GM12878 (cell line): Measurements from ENCODE around the gene RPGRIP1. TPM values are rescaled to one million over a fixed set of nuclear protein-coding genes. Genes with fewer than 3 reads are reported as not detected.

Experiments used
- ATAC-seq: fragments of 200-7000 bp; cut with Tn5 transposase; 3 replicates; pipeline ENCODE4 v1.9.1; 2020; ENCODE audit warnings: mild to moderate bottlenecking, moderate library complexity
- BruUV-seq: library from RNA; stranded (reverse); fragments of 400-500 nt; replicated peaks from 2 replicates; lab custom pipeline; 2021; lab: Mats Ljungman, UMichigan
- CTCF ChIA-PET: fragments of 300-600 bp; sonication (Branson Sonifier 250); formaldehyde crosslinking; extraction: SDS; loops from one replicate; lab custom pipeline; 2021; ENCODE audit warnings: inconsistent platforms; lab: Yijun Ruan, JAX
- POLR2A ChIA-PET: fragments of 350-600 bp; formaldehyde crosslinking; extraction: SDS; loops from one replicate; lab custom pipeline; 2021; ENCODE audit warnings: inconsistent platforms; lab: Charles Lee
- RAD21 ChIA-PET: fragments of 300-600 bp; sonication (Branson Sonifier 250); formaldehyde crosslinking; loops from one replicate; lab custom pipeline; 2023; ENCODE audit warnings: antibody characterized with exemption; ENCODE audit not compliant: unreplicated experiment; lab: Charles Lee
- SMC1A ChIA-PET: fragments of 300-600 bp; sonication (Branson Sonifier 250); formaldehyde crosslinking; loops from one replicate; lab custom pipeline; 2023; ENCODE audit not compliant: unreplicated experiment, uncharacterized antibody; lab: Charles Lee
- DNase-seq: peaks from one replicate; pipeline ENCODE4 v3.0.0-alpha.2; 2011; ENCODE audit warnings: low read depth, low spot score
- FAIRE-seq: peaks from 3 replicates; lab custom pipeline; 2011; peaks lifted over from hg19 to GRCh38; lab: Jason Lieb, UNC
- H2AFZ ChIP-seq: 2 replicates; pipeline ENCODE4 v1.6.0; 2011; ENCODE audit warnings: low read depth, low read length, control low read depth; ENCODE audit not compliant: control insufficient read depth
- H3K27ac ChIP-seq: 2 replicates; pipeline ENCODE4 v1.5.1; 2011; ENCODE audit warnings: control low read depth; ENCODE audit not compliant: control insufficient read depth, insufficient read depth
- H3K27me3 ChIP-seq, 2 experiments: replicated peaks in 1 of 2; 2 replicates each; pipeline versions ENCODE4 v1.6.0 to v1.6.1; 2011; ENCODE audit warnings: low read length in 1 of 2; ENCODE audit not compliant: control insufficient read depth in 2 of 2, insufficient read depth in 2 of 2
- H3K36me3 ChIP-seq, 2 experiments: 2 replicates each; pipeline ENCODE4 v1.5.1; 2011; ENCODE audit warnings: low read length in 1 of 2; ENCODE audit not compliant: control insufficient read depth in 2 of 2, insufficient read depth in 2 of 2
- H3K4me1 ChIP-seq: 2 replicates; pipeline ENCODE4 v1.6.1; 2011; ENCODE audit warnings: mild to moderate bottlenecking, low read length, moderate library complexity, mixed read lengths; ENCODE audit not compliant: control insufficient read depth, insufficient read depth
- H3K4me2 ChIP-seq: 2 replicates; pipeline ENCODE4 v1.6.0; 2011; ENCODE audit warnings: control low read depth; ENCODE audit not compliant: control insufficient read depth, insufficient read depth
- H3K4me3 ChIP-seq: fragments of 200-600 bp; sonication (generic); 2 replicates; pipeline ENCODE4 v1.5.1; 2016
- H3K79me2 ChIP-seq: 2 replicates; pipeline ENCODE4 v1.6.0; 2011; ENCODE audit warnings: low read length; ENCODE audit not compliant: control insufficient read depth, insufficient read depth
- H3K9ac ChIP-seq: 2 replicates; pipeline ENCODE4 v1.8.0; 2011; ENCODE audit warnings: low read length, control low read depth, mixed read lengths; ENCODE audit not compliant: control insufficient read depth, insufficient read depth
- H3K9me3 ChIP-seq: replicated peaks from 3 replicates; pipeline ENCODE4 v1.5.1; 2011; ENCODE audit warnings: mild to moderate bottlenecking, low read length; ENCODE audit not compliant: control insufficient read depth, insufficient read depth
- H4K20me1 ChIP-seq: 2 replicates; pipeline ENCODE4 v1.6.0; 2011; ENCODE audit not compliant: control insufficient read depth, insufficient read depth
- ATF7 ChIP-seq: fragments of 450-650 bp; IDR thresholded peaks from 2 replicates; pipeline ENCODE4 v1.6.1; 2016; ENCODE audit warnings: low read depth, mild to moderate bottlenecking
- BACH1 ChIP-seq: fragments of 450-650 bp; IDR thresholded peaks from 2 replicates; pipeline ENCODE4 v1.6.1; 2017; ENCODE audit warnings: mild to moderate bottlenecking, borderline replicate concordance
- CBFB ChIP-seq: IDR thresholded peaks from 2 replicates; pipeline ENCODE4 v1.6.1; 2016; ENCODE audit warnings: antibody characterized with exemption, low read depth
- CHD4 ChIP-seq: fragments of 200-600 bp; sonication (generic); IDR thresholded peaks from 2 replicates; pipeline ENCODE4 v1.6.1; 2016; ENCODE audit warnings: mild to moderate bottlenecking
- CUX1 ChIP-seq: IDR thresholded peaks from 2 replicates; pipeline ENCODE4 v1.6.1; 2012; ENCODE audit warnings: improper control_type of control experiment, low read depth, low read length; ENCODE audit not compliant: insufficient replicate concordance
- EP300 ChIP-seq, 2 experiments: fragments of 150-350 bp in 1 of 2; IDR thresholded peaks; 2 replicates each; pipeline ENCODE4 v1.6.1; 2011 to 2012; ENCODE audit warnings: low read depth in 2 of 2, low read length in 2 of 2, borderline replicate concordance in 1 of 2, improper control_type of control experiment in 1 of 2, inconsistent platforms in 1 of 2; ENCODE audit not compliant: control insufficient read depth in 1 of 2
- ETV6 ChIP-seq, 2 experiments: fragments of 450-650 bp in 1 of 2; IDR thresholded peaks in 1 of 2; conservative IDR thresholded peaks in 1 of 2; 2 replicates each; pipeline ENCODE4 v1.6.1; 2014; ENCODE audit warnings: antibody characterized with exemption in 1 of 2, borderline replicate concordance in 1 of 2, low read depth in 1 of 2, mild to moderate bottlenecking in 1 of 2, moderate library complexity in 1 of 2
- FOXM1 ChIP-seq: IDR thresholded peaks from 2 replicates; pipeline ENCODE4 v1.6.1; 2012; ENCODE audit warnings: low read depth, mild to moderate bottlenecking, inconsistent platforms, low read length, moderate library complexity
- NR2C2 ChIP-seq: IDR thresholded peaks from 2 replicates; pipeline ENCODE4 v1.6.1; 2011; ENCODE audit warnings: borderline replicate concordance, low read depth; ENCODE audit not compliant: control insufficient read depth, insufficient read length
- PML ChIP-seq: IDR thresholded peaks from 2 replicates; pipeline ENCODE4 v1.6.1; 2012; ENCODE audit warnings: low read length, inconsistent platforms
- POLR2A ChIP-seq: IDR thresholded peaks from 2 replicates; pipeline ENCODE4 v1.6.1; 2011; ENCODE audit warnings: low read depth, mild to moderate bottlenecking, low read length
- POLR2AphosphoS5 ChIP-seq: IDR thresholded peaks from 2 replicates; pipeline ENCODE4 v1.6.1; 2011; ENCODE audit warnings: mild to moderate bottlenecking, low read length, inconsistent platforms
- POU2F2 ChIP-seq: IDR thresholded peaks from 3 replicates; pipeline ENCODE4 v1.6.1; 2011; ENCODE audit warnings: low read depth, mild to moderate bottlenecking, low read length, borderline replicate concordance
- RCOR1 ChIP-seq: conservative IDR thresholded peaks from 2 replicates; pipeline ENCODE4 v1.6.1; 2012; ENCODE audit warnings: low read depth, low read length, improper control_type of control experiment
- STAT3 ChIP-seq: IDR thresholded peaks from 2 replicates; pipeline ENCODE4 v1.6.1; 2011; ENCODE audit warnings: low read depth, low read length, improper control_type of control experiment
- TCF3 ChIP-seq: IDR thresholded peaks from 2 replicates; pipeline ENCODE4 v1.6.1; 2012; ENCODE audit warnings: low read depth, mild to moderate bottlenecking, low read length, borderline replicate concordance; ENCODE audit not compliant: insufficient read depth
- ZNF384 ChIP-seq: IDR thresholded peaks from 2 replicates; pipeline ENCODE4 v1.6.1; 2012; ENCODE audit warnings: low read depth, mild to moderate bottlenecking, low read length, improper control_type of control experiment, borderline replicate concordance
- WGBS: methylation state at CpG from one replicate; pipeline ENCODE4 v1.1.6; 2016; ENCODE audit warnings: low lambda C conversion rate; ENCODE audit not compliant: insufficient replicate concordance, insufficient coverage; ENCODE audit errors: missing lambda C conversion rate; 5-methylcytosine and 5-hydroxymethylcytosine counted together
- in situ Hi-C: fragments of 300-500 bp; cut with MboI; formaldehyde crosslinking; loops from 9 replicates; pipeline ENCODE4 v1.14.3; 2018; ENCODE audit warnings: mixed read lengths
- intact Hi-C: fragments of 100-400 bp; cut with micrococcal nuclease; formaldehyde crosslinking; loops from one replicate; pipeline ENCODE4 v1.14.2; 2022; ENCODE audit not compliant: unreplicated experiment
- polyA plus RNA-seq, 11 experiments: library from polyadenylated mRNA; depleted of rRNA in 4 of 11; unstranded in 6 of 11; stranded (reverse) in 5 of 11; fragments of >200 nt; fragmentation: Nextera tagmentation in 4 of 11; fragmentation: Illumina TruSeq in 1 of 11; extraction: Ambion mirVana in 4 of 11; extraction: Trizol in 1 of 11; gene quantifications; 1 replicate in 1 of 11; 2 replicates in 10 of 11; pipeline versions ENCODE4 v1.2.1 to v1.2.3, GENCODE V29; 2011 to 2016; ENCODE audit warnings: inconsistent platforms in 2 of 11, missing spikeins in 2 of 11, low read depth in 1 of 11
- total RNA-seq, 4 experiments: library from RNA; depleted of rRNA in 3 of 4; stranded (reverse); fragments of >200 nt in 3 of 4; fragmentation: Illumina TruSeq in 1 of 4; extraction: Trizol in 1 of 4; gene quantifications; 2 replicates each; pipeline versions ENCODE4 v1.2.1 to v1.2.3, GENCODE V29; 2013 to 2021
- TF ChIP-seq, protein P1 (sequence below): fragments of 450-650 bp; IDR thresholded peaks from 2 replicates; pipeline ENCODE4 v1.6.1; 2017; ENCODE audit warnings: mild to moderate bottlenecking

The RPGRIP1 gene
- total and polyA plus RNA-seq, 10 of the 15 experiments (the other 5 are each of a cell fraction or from before 2014, with no cell fraction given): 0.07 to 1.1 (median 0.30) TPM; not detected in 1

DNA sequence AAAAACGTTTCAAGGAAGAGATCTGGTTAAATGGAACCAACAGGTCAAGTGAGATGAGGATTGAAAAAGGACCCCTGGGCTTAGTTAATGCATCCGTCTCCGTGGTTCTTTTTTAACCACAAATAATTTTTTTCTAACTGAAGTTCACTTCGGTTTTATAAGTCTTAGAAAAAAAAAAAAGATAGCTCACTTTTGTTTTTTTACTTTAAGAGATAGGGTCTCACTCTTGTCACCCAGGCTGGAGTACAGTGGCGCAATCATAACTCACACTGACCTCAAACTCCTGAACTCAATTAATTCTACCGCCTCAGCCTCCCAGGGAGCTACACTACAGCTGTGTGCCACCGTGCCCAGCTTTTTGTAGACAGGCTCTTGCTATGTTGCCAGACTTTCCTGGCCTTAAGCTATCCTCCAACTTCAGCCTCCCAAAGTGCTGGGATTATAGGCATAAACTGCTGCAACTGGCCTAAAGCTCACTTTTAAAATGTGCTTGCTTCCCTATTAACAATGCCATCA is 22.4 kb upstream of the RPGRIP1 start:
- RAD21 ChIA-PET: interaction anchor here (0.6 to 1.2 kb wide), 4 partner anchors 21 to 152 kb away, joined by 3 read pairs; no protein-coding TSS in a partner anchor
- CTCF ChIA-PET: interaction anchor here (0.9 to 2.1 kb wide), 8 partner anchors 8 to 243 kb away, joined by 3 to 11 read pairs (median 4); no protein-coding TSS in a partner anchor
- BruUV-seq: no TSS peak
- no peak for FAIRE-seq
- H3K79me2 ChIP-seq: peaks cover 94% of the 10 kb centered on the region
- in situ Hi-C loops: no loop called here
- peaks cover 6% of the 10 kb centered on the region for H3K4me1 ChIP-seq
- POLR2A ChIA-PET: interaction anchor here (0.7 to 1.1 kb wide), 4 partner anchors 11 to 52 kb away, joined by 3 to 5 read pairs (median 4); no protein-coding TSS in a partner anchor
- 15% methylated on average over 7 of the region's 7 CpGs for WGBS
- no peaks in the 10 kb centered on the region for H3K9me3 ChIP-seq
- no peak for DNase-seq
- intact Hi-C loops: no loop called here
- SMC1A ChIA-PET: interaction anchor here (0.9 to 3.6 kb wide), 8 partner anchors 8 to 95 kb away, joined by 3 to 21 read pairs (median 4); no protein-coding TSS in a partner anchor
- H3K27ac ChIP-seq: no peak overlapping the region
- peak overlapping the region; percentile 27; the same call in 1 of the 2 replicates for H3K4me3 ChIP-seq
- H3K9ac ChIP-seq: no peak overlapping the region
- H3K27me3 ChIP-seq: no peaks in the 10 kb centered on the region
- ATAC-seq: peak; percentile 33
- peak overlapping the region; percentile 39 for H3K4me2 ChIP-seq
- peaks cover 14% of the 10 kb centered on the region for H4K20me1 ChIP-seq
- no peak overlapping the region for H2AFZ ChIP-seq
- H3K36me3 ChIP-seq: peaks cover 8 to 33% of the 10 kb centered on the region in 2 experiments
- TF ChIP-seq PML (no peak), ATF7 (no peak), CHD4 (no peak), TCF3 (no peak), STAT3 (no peak), ETV6 (conservative IDR thresholded peaks at IDR 0.05 in 1 of 2, IDR thresholded peaks at IDR 0.05 in 1 of 2; ENCODE audit: borderline replicate concordance in 1 of 2, low read depth in 1 of 2) (no peak), NR2C2 (no peak), RCOR1 (no peak), CUX1 (no peak), EP300 (IDR thresholded peaks at IDR 0.05; ENCODE audit: borderline replicate concordance in 1 of 2, control insufficient read depth in 1 of 2, low read depth in 2 of 2, low read length in 2 of 2) (no peak), CBFB (no peak), POU2F2 (no peak), ZNF384 (0 out of 2 replicates have a peak, but pooled peaks have one; percentile 23), BACH1 (peak; percentile 69), POLR2A (peak; percentile 36; the same call in 1 of the 2 replicates), FOXM1 (no peak), POLR2AphosphoS5 (peak; percentile 80)
- TF ChIP-seq, protein P1, sequence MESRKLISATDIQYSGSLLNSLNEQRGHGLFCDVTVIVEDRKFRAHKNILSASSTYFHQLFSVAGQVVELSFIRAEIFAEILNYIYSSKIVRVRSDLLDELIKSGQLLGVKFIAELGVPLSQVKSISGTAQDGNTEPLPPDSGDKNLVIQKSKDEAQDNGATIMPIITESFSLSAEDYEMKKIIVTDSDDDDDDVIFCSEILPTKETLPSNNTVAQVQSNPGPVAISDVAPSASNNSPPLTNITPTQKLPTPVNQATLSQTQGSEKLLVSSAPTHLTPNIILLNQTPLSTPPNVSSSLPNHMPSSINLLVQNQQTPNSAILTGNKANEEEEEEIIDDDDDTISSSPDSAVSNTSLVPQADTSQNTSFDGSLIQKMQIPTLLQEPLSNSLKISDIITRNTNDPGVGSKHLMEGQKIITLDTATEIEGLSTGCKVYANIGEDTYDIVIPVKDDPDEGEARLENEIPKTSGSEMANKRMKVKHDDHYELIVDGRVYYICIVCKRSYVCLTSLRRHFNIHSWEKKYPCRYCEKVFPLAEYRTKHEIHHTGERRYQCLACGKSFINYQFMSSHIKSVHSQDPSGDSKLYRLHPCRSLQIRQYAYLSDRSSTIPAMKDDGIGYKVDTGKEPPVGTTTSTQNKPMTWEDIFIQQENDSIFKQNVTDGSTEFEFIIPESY: no peak
